ENCODE measurements around the gene LONP2. TPM values are rescaled to one million over a fixed set of nuclear protein-coding genes. Genes with fewer than 3 reads are reported as not detected.

LONP2 gene
- polyA plus RNA-seq, 2 of the 4 experiments (the other 2 are of a cell fraction): 27.8 to 51.3 TPM

- no peak for FAIRE-seq
- H3K27ac ChIP-seq: no peak overlapping the region
- CTCF ChIA-PET: interaction anchor here (0.6 to 1.5 kb wide), 6 partner anchors 21 to 1467 kb away, joined by 3 to 4 read pairs (median 3); no protein-coding TSS in a partner anchor
- no peak overlapping the region for H3K4me3 ChIP-seq
- 89% methylated on average over 2 of the region's 2 CpGs for WGBS (ENCODE audit: missing lambda C conversion rate)
- TF ChIP-seq KDM1A (IDR thresholded peaks at IDR 0.05; ENCODE audit: low read depth) (no peak), ATOH8 (CRISPR knock-in tag; IDR thresholded peaks at IDR 0.05; ENCODE audit: low read depth) (no peak), PHF8 (IDR thresholded peaks at IDR 0.05; ENCODE audit: borderline replicate concordance, low read depth) (no peak), MAX (IDR thresholded peaks at IDR 0.05) (no peak), RCOR1 (IDR thresholded peaks at IDR 0.05; ENCODE audit: low read depth, low read length) (no peak), GATA3 (IDR thresholded peaks at IDR 0.05; ENCODE audit: borderline replicate concordance) (no peak), CHD2 (IDR thresholded peaks at IDR 0.05; ENCODE audit: low read length, partially characterized antibody) (no peak), TFCP2L1 (CRISPR knock-in tag; IDR thresholded peaks at IDR 0.05) (no peak), CTCF (IDR thresholded peaks at IDR 0.05) (no peak), POLR2A (IDR thresholded peaks at IDR 0.05; ENCODE audit: low read length) (no peak), MYC (IDR thresholded peaks at IDR 0.05; ENCODE audit: borderline replicate concordance, low read length) (no peak), HDAC2 (IDR thresholded peaks at IDR 0.05) (no peak), EHMT2 (IDR thresholded peaks at IDR 0.05; ENCODE audit: low read depth) (no peak), ZNF302 (CRISPR knock-in tag; IDR thresholded peaks at IDR 0.05) (no peak), SREBF2 (IDR thresholded peaks at IDR 0.05) (no peak), HES2 (IDR thresholded peaks at IDR 0.05) (no peak), EP300 (IDR thresholded peaks at IDR 0.05) (no peak), NPAS2 (CRISPR knock-in tag; IDR thresholded peaks at IDR 0.05; ENCODE audit: borderline replicate concordance) (no peak), ZFP36 (IDR thresholded peaks at IDR 0.05; ENCODE audit: borderline replicate concordance, partially characterized antibody) (no peak), RAD21 (conservative IDR thresholded peaks at IDR 0.05 in 1 of 2, IDR thresholded peaks at IDR 0.05 in 1 of 2) (no peak)
- POLR2A ChIA-PET: no interaction called here
- no peaks in the 10 kb centered on the region for H3K9me3 ChIP-seq
- no peak for DNase-seq (ENCODE audit: low read depth in 1 of 2, low spot score in 1 of 2)
- peaks cover 7% of the 10 kb centered on the region; the same call in 1 of the 3 replicates for H3K4me1 ChIP-seq
- H3K4me2 ChIP-seq: no peak overlapping the region
- ATAC-seq: no peak
Observed at GRCh38 chr16:48321317-48322036, 77.4 kb downstream of the LONP2 start.

- 82% methylated on average over 7 of the region's 7 CpGs for WGBS (ENCODE audit: missing lambda C conversion rate)
- FAIRE-seq (no peak), DNase-seq (ENCODE audit: low read depth in 1 of 2, low spot score in 1 of 2) (no peak), ATAC-seq (no peak)
- POLR2A ChIA-PET: no interaction called here
- no peak overlapping the region for H3K4me2 ChIP-seq
- no peak overlapping the region for H3K4me3 ChIP-seq
- no peaks in the 10 kb centered on the region for H3K9me3 ChIP-seq
- CTCF ChIA-PET: interaction anchor here (1.1 kb wide), 1 partner anchor 198 kb away, joined by 3 read pairs; no protein-coding TSS in a partner anchor
- no peaks in the 10 kb centered on the region for H3K4me1 ChIP-seq
- TF ChIP-seq RARB (CRISPR knock-in tag; IDR thresholded peaks at IDR 0.05) (no peak), MAFK (IDR thresholded peaks at IDR 0.05; ENCODE audit: partially characterized antibody) (peak; percentile 46)
- H3K27ac ChIP-seq: no peak overlapping the region
Observed at GRCh38 chr16:48323783-48324775, 80.0 kb downstream of the LONP2 start.
